GM23338 (cell line): Measurements from ENCODE around the gene SPANXN2. TPM values are rescaled to one million over a fixed set of nuclear protein-coding genes. Genes with fewer than 3 reads are reported as not detected.

Source experiments
- ATAC-seq: fragments of 200-7000 bp; cut with Tn5 transposase; 3 replicates; pipeline ENCODE4 v1.9.1; 2020
- DNase-seq: peaks from one replicate; pipeline ENCODE4 v3.0.0-alpha.2; 2015; ENCODE audit warnings: low spot score
- H2AFZ ChIP-seq: fragments of 200-600 bp; sonication (generic); 2 replicates; pipeline ENCODE4 v1.8.0; 2016; ENCODE audit warnings: antibody characterized with exemption, mild to moderate bottlenecking, moderate library complexity
- H3F3A ChIP-seq: fragments of 200-600 bp; sonication (generic); replicated peaks from 2 replicates; pipeline ENCODE4 v1.8.0; 2017; ENCODE audit warnings: antibody characterized with exemption, mixed run types, low read depth
- H3K27ac ChIP-seq: fragments of 200-600 bp; sonication (generic); 2 replicates; pipeline ENCODE4 v1.6.1; 2016; ENCODE audit warnings: low read depth
- H3K27me3 ChIP-seq: fragments of 200-600 bp; sonication (generic); 2 replicates; pipeline ENCODE4 v1.8.0; 2016; ENCODE audit warnings: mild to moderate bottlenecking, mixed run types, moderate library complexity; ENCODE audit not compliant: insufficient read depth
- H3K36me3 ChIP-seq: fragments of 200-600 bp; sonication (generic); 2 replicates; pipeline ENCODE4 v1.8.0; 2016; ENCODE audit warnings: mild to moderate bottlenecking; ENCODE audit not compliant: insufficient read depth
- H3K4me1 ChIP-seq: fragments of 200-600 bp; sonication (generic); 2 replicates; pipeline ENCODE4 v1.8.0; 2016; ENCODE audit warnings: mild to moderate bottlenecking, moderate library complexity; ENCODE audit not compliant: insufficient read depth
- H3K4me2 ChIP-seq: fragments of 200-600 bp; sonication (generic); 2 replicates; pipeline ENCODE4 v1.7.1; 2017; ENCODE audit warnings: mixed run types
- H3K4me3 ChIP-seq: fragments of 200-600 bp; sonication (generic); 2 replicates; pipeline ENCODE4 v1.6.1; 2016; ENCODE audit warnings: mixed run types
- H3K79me2 ChIP-seq: fragments of 200-600 bp; sonication (generic); replicated peaks from 2 replicates; pipeline ENCODE4 v1.8.0; 2017; ENCODE audit warnings: mild to moderate bottlenecking; ENCODE audit not compliant: insufficient read depth
- H3K9me2 ChIP-seq: fragments of 200-600 bp; sonication (generic); 2 replicates; pipeline ENCODE4 v1.8.0; 2017; ENCODE audit not compliant: insufficient read depth
- H4K20me1 ChIP-seq: fragments of 200-600 bp; sonication (generic); replicated peaks from 2 replicates; pipeline ENCODE4 v1.8.0; 2017; ENCODE audit warnings: mild to moderate bottlenecking; ENCODE audit not compliant: insufficient read depth
- H3K27ac Mint-ChIP-seq: 2 replicates; pipeline ENCODE4 v1.8.0; 2020; ENCODE audit warnings: inconsistent platforms, mild to moderate bottlenecking, moderate library complexity, mixed read lengths
- H3K27me3 Mint-ChIP-seq: 3 replicates; pipeline ENCODE4 v1.8.0; 2022; ENCODE audit warnings: low read depth, mild to moderate bottlenecking, moderate library complexity, mixed read lengths, inconsistent platforms; ENCODE audit not compliant: insufficient read depth, poor library complexity
- H3K36me3 Mint-ChIP-seq: 3 replicates; pipeline ENCODE4 v1.8.0; 2021; ENCODE audit warnings: low read depth, mild to moderate bottlenecking, inconsistent platforms, moderate library complexity, mixed read lengths
- H3K4me1 Mint-ChIP-seq: 3 replicates; pipeline ENCODE4 v1.8.0; 2020; ENCODE audit warnings: mild to moderate bottlenecking, inconsistent platforms, mixed read lengths
- H3K4me3 Mint-ChIP-seq: 3 replicates; pipeline ENCODE4 v1.8.0; 2021; ENCODE audit warnings: moderate library complexity, mild to moderate bottlenecking, inconsistent platforms, mixed read lengths
- H3K9me3 Mint-ChIP-seq: 3 replicates; pipeline ENCODE4 v1.8.0; 2020; ENCODE audit warnings: moderate library complexity, mild to moderate bottlenecking, inconsistent platforms, mixed read lengths
- CREB1 ChIP-seq: fragments of 250-450 bp; sonication (Bioruptor Pico); IDR thresholded peaks from 2 replicates; pipeline ENCODE4 v1.5.0; 2020; ENCODE audit warnings: low read depth, mild to moderate bottlenecking, moderate library complexity
- EZH2 ChIP-seq: fragments of 200-600 bp; sonication (generic); IDR thresholded peaks from one replicate; pipeline ENCODE4 v1.8.0; 2017; ENCODE audit warnings: antibody characterized with exemption, mild to moderate bottlenecking, low read depth; ENCODE audit not compliant: unreplicated experiment
- EZH2phosphoT487 ChIP-seq: fragments of 200-600 bp; sonication (generic); IDR thresholded peaks from one replicate; pipeline ENCODE4 v1.8.1; 2018; ENCODE audit warnings: antibody characterized with exemption; ENCODE audit not compliant: unreplicated experiment
- JUNB ChIP-seq: IDR thresholded peaks from one replicate; pipeline ENCODE4 v1.6.1; 2016; ENCODE audit warnings: antibody characterized with exemption; ENCODE audit not compliant: unreplicated experiment
- NANOG ChIP-seq: IDR thresholded peaks from 2 replicates; pipeline ENCODE4 v1.6.1; 2016; ENCODE audit warnings: antibody characterized with exemption, borderline replicate concordance
- POLR2AphosphoS5 ChIP-seq: IDR thresholded peaks from 2 replicates; pipeline ENCODE4 v1.6.1; 2016; ENCODE audit warnings: antibody characterized with exemption, low read depth
- STAT1 ChIP-seq: IDR thresholded peaks from one replicate; pipeline ENCODE4 v1.6.1; 2016; ENCODE audit warnings: antibody characterized with exemption; ENCODE audit not compliant: unreplicated experiment
- ZNF114 ChIP-seq: fragments of 250-450 bp; sonication (Bioruptor Pico); IDR thresholded peaks from 2 replicates; pipeline ENCODE4 v1.5.0; 2020; ENCODE audit warnings: mild to moderate bottlenecking, moderate library complexity
- ZNF331 ChIP-seq: fragments of 250-450 bp; sonication (Bioruptor Pico); IDR thresholded peaks from 2 replicates; pipeline ENCODE4 v1.5.0; 2020; ENCODE audit warnings: low read depth, mild to moderate bottlenecking, moderate library complexity
- polyA plus RNA-seq: library from polyadenylated mRNA; unstranded; fragments of >200 nt; fragmentation: Nextera tagmentation; extraction: Ambion mirVana; gene quantifications from 2 replicates; pipeline ENCODE4 v1.2.1, GENCODE V29; 2016
- total RNA-seq: library from RNA; depleted of rRNA; stranded (reverse); fragments of >200 nt; shearing (Covaris generic); gene quantifications from 2 replicates; pipeline ENCODE4 v1.2.3, GENCODE V29; 2014
- TF ChIP-seq, protein P1 (sequence below), 2 experiments: fragments of 200-600 bp in 1 of 2; sonication (generic) in 1 of 2; conservative IDR thresholded peaks; 2 replicates each; pipeline versions ENCODE4 v1.5.1 to v1.6.1; 2016 to 2017; ENCODE audit warnings: antibody characterized with exemption in 2 of 2, low read depth in 2 of 2, mild to moderate bottlenecking in 2 of 2, moderate library complexity in 1 of 2
- TF ChIP-seq, protein P2 (sequence below): IDR thresholded peaks from 2 replicates; pipeline ENCODE4 v1.6.1; 2016; ENCODE audit warnings: antibody characterized with exemption
- TF ChIP-seq, protein P3 (sequence below): IDR thresholded peaks from one replicate; pipeline ENCODE4 v1.6.1; 2018; ENCODE audit warnings: antibody characterized with exemption; ENCODE audit not compliant: unreplicated experiment
- TF ChIP-seq, protein P4 (sequence below): fragments of 250-450 bp; sonication (Bioruptor Pico); IDR thresholded peaks from 2 replicates; pipeline ENCODE4 v1.5.0; 2020; ENCODE audit warnings: mild to moderate bottlenecking, moderate library complexity

Gene SPANXN2
- total and polyA plus RNA-seq, 2 experiments from 2014 or later = not detected

DNA sequence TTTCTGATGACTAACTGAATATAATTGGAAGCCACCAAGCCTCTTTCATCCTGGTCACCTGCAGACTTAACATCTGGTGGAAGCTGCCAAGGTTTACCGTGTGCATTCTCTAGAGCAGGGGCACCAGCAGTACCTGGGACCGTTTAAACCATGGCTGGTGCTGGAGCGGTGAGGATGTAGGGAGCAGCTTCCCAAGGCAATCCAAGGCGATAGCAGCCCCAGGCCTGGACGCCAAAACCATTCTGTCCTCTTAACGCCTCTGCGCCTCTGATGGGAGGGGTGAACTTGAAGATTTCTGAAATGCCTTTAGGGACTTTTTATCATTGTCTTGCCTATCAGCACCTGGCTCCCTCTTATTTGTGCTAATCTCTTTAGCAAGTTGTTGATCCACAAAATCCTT, 37.3 kb upstream of the SPANXN2 start:
- no peak overlapping the region for H3K4me3 Mint-ChIP-seq
- TF ChIP-seq, protein P1, sequence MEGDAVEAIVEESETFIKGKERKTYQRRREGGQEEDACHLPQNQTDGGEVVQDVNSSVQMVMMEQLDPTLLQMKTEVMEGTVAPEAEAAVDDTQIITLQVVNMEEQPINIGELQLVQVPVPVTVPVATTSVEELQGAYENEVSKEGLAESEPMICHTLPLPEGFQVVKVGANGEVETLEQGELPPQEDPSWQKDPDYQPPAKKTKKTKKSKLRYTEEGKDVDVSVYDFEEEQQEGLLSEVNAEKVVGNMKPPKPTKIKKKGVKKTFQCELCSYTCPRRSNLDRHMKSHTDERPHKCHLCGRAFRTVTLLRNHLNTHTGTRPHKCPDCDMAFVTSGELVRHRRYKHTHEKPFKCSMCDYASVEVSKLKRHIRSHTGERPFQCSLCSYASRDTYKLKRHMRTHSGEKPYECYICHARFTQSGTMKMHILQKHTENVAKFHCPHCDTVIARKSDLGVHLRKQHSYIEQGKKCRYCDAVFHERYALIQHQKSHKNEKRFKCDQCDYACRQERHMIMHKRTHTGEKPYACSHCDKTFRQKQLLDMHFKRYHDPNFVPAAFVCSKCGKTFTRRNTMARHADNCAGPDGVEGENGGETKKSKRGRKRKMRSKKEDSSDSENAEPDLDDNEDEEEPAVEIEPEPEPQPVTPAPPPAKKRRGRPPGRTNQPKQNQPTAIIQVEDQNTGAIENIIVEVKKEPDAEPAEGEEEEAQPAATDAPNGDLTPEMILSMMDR (conservative IDR thresholded peaks at IDR 0.05; ENCODE audit: low read depth in 2 of 2) = no peak
- TF ChIP-seq, protein P2, sequence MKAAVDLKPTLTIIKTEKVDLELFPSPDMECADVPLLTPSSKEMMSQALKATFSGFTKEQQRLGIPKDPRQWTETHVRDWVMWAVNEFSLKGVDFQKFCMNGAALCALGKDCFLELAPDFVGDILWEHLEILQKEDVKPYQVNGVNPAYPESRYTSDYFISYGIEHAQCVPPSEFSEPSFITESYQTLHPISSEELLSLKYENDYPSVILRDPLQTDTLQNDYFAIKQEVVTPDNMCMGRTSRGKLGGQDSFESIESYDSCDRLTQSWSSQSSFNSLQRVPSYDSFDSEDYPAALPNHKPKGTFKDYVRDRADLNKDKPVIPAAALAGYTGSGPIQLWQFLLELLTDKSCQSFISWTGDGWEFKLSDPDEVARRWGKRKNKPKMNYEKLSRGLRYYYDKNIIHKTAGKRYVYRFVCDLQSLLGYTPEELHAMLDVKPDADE = no peak
- TF ChIP-seq EZH2phosphoT487 (no peak), STAT1 (no peak), ZNF331 (CRISPR knock-in tag) (no peak), JUNB (no peak), ZNF114 (no peak), EZH2 (no peak), NANOG (no peak), POLR2AphosphoS5 (no peak), CREB1 (CRISPR knock-in tag) (no peak)
- TF ChIP-seq, protein P3, sequence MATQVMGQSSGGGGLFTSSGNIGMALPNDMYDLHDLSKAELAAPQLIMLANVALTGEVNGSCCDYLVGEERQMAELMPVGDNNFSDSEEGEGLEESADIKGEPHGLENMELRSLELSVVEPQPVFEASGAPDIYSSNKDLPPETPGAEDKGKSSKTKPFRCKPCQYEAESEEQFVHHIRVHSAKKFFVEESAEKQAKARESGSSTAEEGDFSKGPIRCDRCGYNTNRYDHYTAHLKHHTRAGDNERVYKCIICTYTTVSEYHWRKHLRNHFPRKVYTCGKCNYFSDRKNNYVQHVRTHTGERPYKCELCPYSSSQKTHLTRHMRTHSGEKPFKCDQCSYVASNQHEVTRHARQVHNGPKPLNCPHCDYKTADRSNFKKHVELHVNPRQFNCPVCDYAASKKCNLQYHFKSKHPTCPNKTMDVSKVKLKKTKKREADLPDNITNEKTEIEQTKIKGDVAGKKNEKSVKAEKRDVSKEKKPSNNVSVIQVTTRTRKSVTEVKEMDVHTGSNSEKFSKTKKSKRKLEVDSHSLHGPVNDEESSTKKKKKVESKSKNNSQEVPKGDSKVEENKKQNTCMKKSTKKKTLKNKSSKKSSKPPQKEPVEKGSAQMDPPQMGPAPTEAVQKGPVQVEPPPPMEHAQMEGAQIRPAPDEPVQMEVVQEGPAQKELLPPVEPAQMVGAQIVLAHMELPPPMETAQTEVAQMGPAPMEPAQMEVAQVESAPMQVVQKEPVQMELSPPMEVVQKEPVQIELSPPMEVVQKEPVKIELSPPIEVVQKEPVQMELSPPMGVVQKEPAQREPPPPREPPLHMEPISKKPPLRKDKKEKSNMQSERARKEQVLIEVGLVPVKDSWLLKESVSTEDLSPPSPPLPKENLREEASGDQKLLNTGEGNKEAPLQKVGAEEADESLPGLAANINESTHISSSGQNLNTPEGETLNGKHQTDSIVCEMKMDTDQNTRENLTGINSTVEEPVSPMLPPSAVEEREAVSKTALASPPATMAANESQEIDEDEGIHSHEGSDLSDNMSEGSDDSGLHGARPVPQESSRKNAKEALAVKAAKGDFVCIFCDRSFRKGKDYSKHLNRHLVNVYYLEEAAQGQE = no peak
- TF ChIP-seq, protein P4, sequence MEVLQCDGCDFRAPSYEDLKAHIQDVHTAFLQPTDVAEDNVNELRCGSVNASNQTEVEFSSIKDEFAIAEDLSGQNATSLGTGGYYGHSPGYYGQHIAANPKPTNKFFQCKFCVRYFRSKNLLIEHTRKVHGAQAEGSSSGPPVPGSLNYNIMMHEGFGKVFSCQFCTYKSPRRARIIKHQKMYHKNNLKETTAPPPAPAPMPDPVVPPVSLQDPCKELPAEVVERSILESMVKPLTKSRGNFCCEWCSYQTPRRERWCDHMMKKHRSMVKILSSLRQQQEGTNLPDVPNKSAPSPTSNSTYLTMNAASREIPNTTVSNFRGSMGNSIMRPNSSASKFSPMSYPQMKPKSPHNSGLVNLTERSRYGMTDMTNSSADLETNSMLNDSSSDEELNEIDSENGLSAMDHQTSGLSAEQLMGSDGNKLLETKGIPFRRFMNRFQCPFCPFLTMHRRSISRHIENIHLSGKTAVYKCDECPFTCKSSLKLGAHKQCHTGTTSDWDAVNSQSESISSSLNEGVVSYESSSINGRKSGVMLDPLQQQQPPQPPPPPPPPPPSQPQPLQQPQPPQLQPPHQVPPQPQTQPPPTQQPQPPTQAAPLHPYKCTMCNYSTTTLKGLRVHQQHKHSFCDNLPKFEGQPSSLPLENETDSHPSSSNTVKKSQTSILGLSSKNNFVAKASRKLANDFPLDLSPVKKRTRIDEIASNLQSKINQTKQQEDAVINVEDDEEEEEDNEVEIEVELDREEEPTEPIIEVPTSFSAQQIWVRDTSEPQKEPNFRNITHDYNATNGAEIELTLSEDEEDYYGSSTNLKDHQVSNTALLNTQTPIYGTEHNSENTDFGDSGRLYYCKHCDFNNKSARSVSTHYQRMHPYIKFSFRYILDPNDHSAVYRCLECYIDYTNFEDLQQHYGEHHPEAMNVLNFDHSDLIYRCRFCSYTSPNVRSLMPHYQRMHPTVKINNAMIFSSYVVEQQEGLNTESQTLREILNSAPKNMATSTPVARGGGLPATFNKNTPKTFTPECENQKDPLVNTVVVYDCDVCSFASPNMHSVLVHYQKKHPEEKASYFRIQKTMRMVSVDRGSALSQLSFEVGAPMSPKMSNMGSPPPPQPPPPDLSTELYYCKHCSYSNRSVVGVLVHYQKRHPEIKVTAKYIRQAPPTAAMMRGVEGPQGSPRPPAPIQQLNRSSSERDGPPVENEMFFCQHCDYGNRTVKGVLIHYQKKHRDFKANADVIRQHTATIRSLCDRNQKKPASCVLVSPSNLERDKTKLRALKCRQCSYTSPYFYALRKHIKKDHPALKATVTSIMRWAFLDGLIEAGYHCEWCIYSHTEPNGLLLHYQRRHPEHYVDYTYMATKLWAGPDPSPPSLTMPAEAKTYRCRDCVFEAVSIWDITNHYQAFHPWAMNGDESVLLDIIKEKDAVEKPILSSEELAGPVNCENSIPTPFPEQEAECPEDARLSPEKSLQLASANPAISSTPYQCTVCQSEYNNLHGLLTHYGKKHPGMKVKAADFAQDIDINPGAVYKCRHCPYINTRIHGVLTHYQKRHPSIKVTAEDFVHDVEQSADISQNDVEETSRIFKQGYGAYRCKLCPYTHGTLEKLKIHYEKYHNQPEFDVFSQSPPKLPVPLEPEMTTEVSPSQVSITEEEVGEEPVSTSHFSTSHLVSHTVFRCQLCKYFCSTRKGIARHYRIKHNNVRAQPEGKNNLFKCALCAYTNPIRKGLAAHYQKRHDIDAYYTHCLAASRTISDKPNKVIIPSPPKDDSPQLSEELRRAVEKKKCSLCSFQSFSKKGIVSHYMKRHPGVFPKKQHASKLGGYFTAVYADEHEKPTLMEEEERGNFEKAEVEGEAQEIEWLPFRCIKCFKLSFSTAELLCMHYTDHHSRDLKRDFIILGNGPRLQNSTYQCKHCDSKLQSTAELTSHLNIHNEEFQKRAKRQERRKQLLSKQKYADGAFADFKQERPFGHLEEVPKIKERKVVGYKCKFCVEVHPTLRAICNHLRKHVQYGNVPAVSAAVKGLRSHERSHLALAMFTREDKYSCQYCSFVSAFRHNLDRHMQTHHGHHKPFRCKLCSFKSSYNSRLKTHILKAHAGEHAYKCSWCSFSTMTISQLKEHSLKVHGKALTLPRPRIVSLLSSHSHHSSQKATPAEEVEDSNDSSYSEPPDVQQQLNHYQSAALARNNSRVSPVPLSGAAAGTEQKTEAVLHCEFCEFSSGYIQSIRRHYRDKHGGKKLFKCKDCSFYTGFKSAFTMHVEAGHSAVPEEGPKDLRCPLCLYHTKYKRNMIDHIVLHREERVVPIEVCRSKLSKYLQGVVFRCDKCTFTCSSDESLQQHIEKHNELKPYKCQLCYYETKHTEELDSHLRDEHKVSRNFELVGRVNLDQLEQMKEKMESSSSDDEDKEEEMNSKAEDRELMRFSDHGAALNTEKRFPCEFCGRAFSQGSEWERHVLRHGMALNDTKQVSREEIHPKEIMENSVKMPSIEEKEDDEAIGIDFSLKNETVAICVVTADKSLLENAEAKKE (CRISPR knock-in tag) = no peak
- DNase-seq = no peak

More for the DNA sequence above, 37.3 kb upstream of the SPANXN2 start:
- no peaks in the 10 kb centered on the region for H3K36me3 ChIP-seq
- Mint-ChIP-seq H3K4me1 (no peaks in the 10 kb centered on the region), H3K27ac (no peak overlapping the region), H3K36me3 (peaks cover 6% of the 10 kb centered on the region; the same call in 1 of the 3 replicates), H3K9me3 (peaks cover 66% of the 10 kb centered on the region), H3K27me3 (no peaks in the 10 kb centered on the region)
- H3K79me2 ChIP-seq = no peaks in the 10 kb centered on the region
- no peak overlapping the region for H2AFZ ChIP-seq
- H3K27me3 ChIP-seq = no peaks in the 10 kb centered on the region
- H3K4me1 ChIP-seq = no peaks in the 10 kb centered on the region
- no peaks in the 10 kb centered on the region for H3F3A ChIP-seq
- no peak overlapping the region for H3K4me3 ChIP-seq
- H3K27ac ChIP-seq = no peak overlapping the region
- H4K20me1 ChIP-seq = no peaks in the 10 kb centered on the region
- no peaks in the 10 kb centered on the region for H3K9me2 ChIP-seq
- ATAC-seq = no peak
- H3K4me2 ChIP-seq = no peak overlapping the region
